OCI-LY1 (cell line): ENCODE data around the gene KCNJ1.

Experiments
- H2AFZ ChIP-seq: fragments of 200-600 bp; sonication (generic), shearing (Covaris generic); 2 replicates; pipeline ENCODE4 v1.6.0; 2014; ENCODE audit warnings: antibody characterized with exemption, mild to moderate bottlenecking, low read length
- H3F3A ChIP-seq: fragments of 200-600 bp; sonication (generic), shearing (Covaris generic); 2 replicates; pipeline ENCODE4 v1.6.0; 2014; ENCODE audit warnings: mild to moderate bottlenecking, antibody characterized with exemption, low read length, moderate library complexity; ENCODE audit not compliant: insufficient read depth
- H3K27ac ChIP-seq: fragments of 200-600 bp; sonication (generic); 2 replicates; pipeline ENCODE4 v1.5.1; 2014; ENCODE audit warnings: low read length, mixed run types, mild to moderate bottlenecking, low read depth; ENCODE audit not compliant: poor library complexity, severe bottlenecking
- H3K27me3 ChIP-seq: fragments of 200-600 bp; sonication (generic); 2 replicates; pipeline ENCODE4 v1.6.0; 2014; ENCODE audit warnings: antibody characterized with exemption, mild to moderate bottlenecking, low read length, moderate library complexity; ENCODE audit not compliant: insufficient read depth
- H3K36me3 ChIP-seq: fragments of 200-600 bp; sonication (generic); 2 replicates; pipeline ENCODE4 v1.6.1; 2014; ENCODE audit warnings: mild to moderate bottlenecking, antibody characterized with exemption, low read length, moderate library complexity, mixed read lengths; ENCODE audit not compliant: insufficient read depth
- H3K4me1 ChIP-seq: fragments of 200-600 bp; sonication (generic); 2 replicates; pipeline ENCODE4 v1.5.1; 2014; ENCODE audit warnings: mild to moderate bottlenecking, low read length, moderate library complexity; ENCODE audit not compliant: insufficient read depth, severe bottlenecking
- H3K4me2 ChIP-seq: fragments of 200-600 bp; sonication (generic), shearing (Covaris generic); 2 replicates; pipeline ENCODE4 v1.6.1; 2014; ENCODE audit warnings: low read length
- H3K4me3 ChIP-seq: fragments of 200-600 bp; sonication (generic); 2 replicates; pipeline ENCODE4 v1.5.1; 2014; ENCODE audit warnings: low read length, low read depth, mild to moderate bottlenecking, mixed read lengths; ENCODE audit not compliant: poor library complexity, severe bottlenecking
- H3K79me2 ChIP-seq: fragments of 200-600 bp; shearing (Covaris generic); 2 replicates; pipeline ENCODE4 v1.6.1; 2016; ENCODE audit warnings: mixed run types, low read length, mixed read lengths; ENCODE audit not compliant: insufficient read depth
- H3K9ac ChIP-seq: fragments of 200-600 bp; sonication (generic), shearing (Covaris generic); 2 replicates; pipeline ENCODE4 v1.6.1; 2014; ENCODE audit warnings: mild to moderate bottlenecking, low read length, mixed read lengths
- H3K9me2 ChIP-seq: fragments of 200-600 bp; sonication (generic), shearing (Covaris generic); 2 replicates; pipeline ENCODE4 v1.6.1; 2014; ENCODE audit warnings: low read depth, mild to moderate bottlenecking, low read length, mixed read lengths
- H3K9me3 ChIP-seq: fragments of 200-600 bp; shearing (Covaris generic); 2 replicates; pipeline ENCODE4 v1.6.1; 2014; ENCODE audit warnings: low read length, mixed read lengths
- H4K20me1 ChIP-seq: fragments of 200-600 bp; sonication (generic), shearing (Covaris generic); 2 replicates; pipeline ENCODE4 v1.6.0; 2016; ENCODE audit warnings: mild to moderate bottlenecking, low read length; ENCODE audit not compliant: insufficient read depth
- CTCF ChIP-seq: fragments of 200-600 bp; sonication (generic), shearing (Covaris generic); IDR thresholded peaks from 2 replicates; pipeline ENCODE4 v1.5.1; 2017; ENCODE audit warnings: mild to moderate bottlenecking, antibody characterized with exemption, low read length, moderate library complexity, mixed read lengths
- EZH2 ChIP-seq: fragments of 200-600 bp; sonication (generic), shearing (Covaris generic); IDR thresholded peaks from 2 replicates; pipeline ENCODE4 v1.8.0; 2017; ENCODE audit warnings: borderline replicate concordance, mixed run types, mild to moderate bottlenecking, antibody characterized with exemption, low read length, moderate library complexity, mixed read lengths

Gene KCNJ1

GRCh38 chr11:128846985-128847384, 20.1 kb downstream of the KCNJ1 start:
- H3F3A ChIP-seq = no peaks in the 10 kb centered on the region
- H3K4me3 ChIP-seq = no peak overlapping the region
- H3K4me2 ChIP-seq = no peak overlapping the region
- no peaks in the 10 kb centered on the region for H4K20me1 ChIP-seq
- peak overlapping the region; percentile 51 for H3K27ac ChIP-seq
- H3K9me2 ChIP-seq = no peaks in the 10 kb centered on the region
- H2AFZ ChIP-seq = no peak overlapping the region
- no peaks in the 10 kb centered on the region for H3K9me3 ChIP-seq
- no peak for TF ChIP-seq EZH2
- TF ChIP-seq CTCF = no peak
- peaks cover 49% of the 10 kb centered on the region for H3K4me1 ChIP-seq
- H3K36me3 ChIP-seq = no peaks in the 10 kb centered on the region; the same call in 1 of the 2 replicates
- no peaks in the 10 kb centered on the region for H3K79me2 ChIP-seq
- no peak overlapping the region for H3K9ac ChIP-seq
- no peaks in the 10 kb centered on the region for H3K27me3 ChIP-seq

GRCh38 chr11:128845334-128845780, 21.7 kb downstream of the KCNJ1 start:
- Histone ChIP-seq H3K4me2 (peak overlapping the region; percentile 28; the same call in 1 of the 2 replicates), H2AFZ (no peak overlapping the region), H3K79me2 (no peaks in the 10 kb centered on the region), H3K36me3 (no peaks in the 10 kb centered on the region), H4K20me1 (no peaks in the 10 kb centered on the region), H3K4me1 (peaks cover 65% of the 10 kb centered on the region), H3F3A (no peaks in the 10 kb centered on the region), H3K27me3 (no peaks in the 10 kb centered on the region), H3K9ac (peak overlapping the region; percentile 30; the same call in 1 of the 2 replicates), H3K9me3 (no peaks in the 10 kb centered on the region), H3K27ac (peak overlapping the region; percentile 96), H3K9me2 (no peaks in the 10 kb centered on the region), H3K4me3 (no peak overlapping the region)
- TF ChIP-seq EZH2 (no peak), CTCF (no peak)

GRCh38 chr11:128843198-128843785, 23.8 kb downstream of the KCNJ1 start:
- H4K20me1 ChIP-seq = no peaks in the 10 kb centered on the region
- TF ChIP-seq CTCF (no peak), EZH2 (no peak)

More at GRCh38 chr11:128843198-128843785, 23.8 kb downstream of the KCNJ1 start:
- Histone ChIP-seq H3K27ac (peak overlapping the region; percentile 96), H3K27me3 (no peaks in the 10 kb centered on the region), H3K9me2 (no peaks in the 10 kb centered on the region), H3K4me1 (peaks cover 61% of the 10 kb centered on the region), H3K79me2 (no peaks in the 10 kb centered on the region), H2AFZ (no peak overlapping the region), H3F3A (no peaks in the 10 kb centered on the region), H3K9ac (no peak overlapping the region), H3K4me3 (no peak overlapping the region), H3K36me3 (no peaks in the 10 kb centered on the region), H3K4me2 (no peak overlapping the region), H3K9me3 (no peaks in the 10 kb centered on the region)
